SK-N-MC (cell line): ENCODE data around the gene TDRKH.
"Not testable (repeated sequence)": the region's sequence is repeated elsewhere in the genome, so short reads cannot be mapped to it uniquely, and the experiment has no call there.

Source experiments
- DNase-seq: peaks from one replicate; pipeline ENCODE4 v3.0.0-alpha.2; 2011; ENCODE audit warnings: low read depth, low spot score
- H3K27ac ChIP-seq: fragments of 200-600 bp; sonication (generic); 2 replicates; pipeline ENCODE4 v1.5.1; 2016; ENCODE audit warnings: mixed run types
- H3K36me3 ChIP-seq: fragments of 200-600 bp; sonication (generic); 2 replicates; pipeline ENCODE4 v1.6.1; 2017; ENCODE audit warnings: antibody characterized with exemption, low read length, mixed read lengths; ENCODE audit not compliant: insufficient read depth
- H3K4me3 ChIP-seq: fragments of 200-600 bp; sonication (generic); 2 replicates; pipeline ENCODE4 v1.5.1; 2016
- H3K9ac ChIP-seq: fragments of 200-600 bp; sonication (generic); 2 replicates; pipeline ENCODE4 v1.8.0; 2017; ENCODE audit warnings: mixed run types, mixed read lengths; ENCODE audit not compliant: insufficient read length
- H3K9me3 ChIP-seq: fragments of 200-600 bp; sonication (generic); 2 replicates; pipeline ENCODE4 v1.6.1; 2017; ENCODE audit warnings: low read depth, mild to moderate bottlenecking, antibody characterized with exemption, low read length, moderate library complexity, mixed read lengths
- EZH2 ChIP-seq: fragments of 200-600 bp; sonication (generic); IDR thresholded peaks from one replicate; pipeline ENCODE4 v1.6.1; 2017; ENCODE audit warnings: antibody characterized with exemption
- FOXP2 ChIP-seq: optimal IDR thresholded peaks from 2 replicates; pipeline ENCODE3; 2011; ENCODE audit warnings: mild to moderate bottlenecking, moderate library complexity; ENCODE audit not compliant: insufficient read depth; ENCODE audit errors: extremely low read length, control extremely low read depth
- POLR2AphosphoS5 ChIP-seq: IDR thresholded peaks from 2 replicates; pipeline ENCODE4 v1.6.1; 2012; ENCODE audit warnings: mild to moderate bottlenecking, low read depth, low read length, borderline replicate concordance

Gene TDRKH

GRCh38 chr1:151782741-151783140 lies 7.6 kb downstream of the TDRKH start:
- Histone ChIP-seq H3K36me3 (no peaks in the 10 kb centered on the region), H3K9me3 (no peaks in the 10 kb centered on the region), H3K27ac (no peak overlapping the region), H3K9ac (no peak overlapping the region), H3K4me3 (no peak overlapping the region)
- no peak for TF ChIP-seq POLR2AphosphoS5
- TF ChIP-seq FOXP2, result no peak
- no peak for TF ChIP-seq EZH2
- no peak for DNase-seq

- H3K36me3 ChIP-seq, DNase-seq, H3K27ac ChIP-seq, H3K9ac ChIP-seq, H3K4me3 ChIP-seq, H3K9me3 ChIP-seq: not testable (repeated sequence)
These were observed 8.3 kb downstream of the TDRKH start for GRCh38 chr1:151782026-151782425.

- H3K36me3 ChIP-seq, H3K27ac ChIP-seq, DNase-seq, H3K4me3 ChIP-seq, H3K9me3 ChIP-seq, H3K9ac ChIP-seq: not testable (repeated sequence)
These were observed 9.6 kb downstream of the TDRKH start for GRCh38 chr1:151780736-151781135.

DNA sequence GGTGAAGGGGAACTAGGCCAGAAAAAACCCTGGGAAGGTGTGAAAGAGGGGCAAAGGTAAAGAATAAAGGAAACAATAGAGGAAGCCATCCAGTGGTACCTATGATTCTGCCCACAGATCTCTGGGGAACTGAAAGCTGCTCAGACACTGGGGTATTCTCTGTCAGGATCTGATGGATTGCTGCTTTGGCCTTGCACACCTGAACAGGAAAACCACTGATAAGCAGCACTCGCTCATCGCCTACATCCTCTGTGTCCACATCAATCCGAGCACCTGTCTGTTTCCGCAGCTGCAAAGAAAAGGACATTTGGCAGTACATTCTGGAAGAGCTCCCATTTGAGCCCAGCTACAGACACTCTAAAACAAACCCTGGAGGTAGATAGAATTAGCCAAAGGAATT lies 10.4 kb downstream of the TDRKH start:
- no peak overlapping the region for H3K9ac ChIP-seq
- H3K4me3 ChIP-seq, result no peak overlapping the region
- no peaks in the 10 kb centered on the region for H3K36me3 ChIP-seq
- no peaks in the 10 kb centered on the region for H3K9me3 ChIP-seq
- DNase-seq, result no peak
- TF ChIP-seq FOXP2 (no peak), POLR2AphosphoS5 (no peak), EZH2 (no peak)
- H3K27ac ChIP-seq, result no peak overlapping the region

DNA sequence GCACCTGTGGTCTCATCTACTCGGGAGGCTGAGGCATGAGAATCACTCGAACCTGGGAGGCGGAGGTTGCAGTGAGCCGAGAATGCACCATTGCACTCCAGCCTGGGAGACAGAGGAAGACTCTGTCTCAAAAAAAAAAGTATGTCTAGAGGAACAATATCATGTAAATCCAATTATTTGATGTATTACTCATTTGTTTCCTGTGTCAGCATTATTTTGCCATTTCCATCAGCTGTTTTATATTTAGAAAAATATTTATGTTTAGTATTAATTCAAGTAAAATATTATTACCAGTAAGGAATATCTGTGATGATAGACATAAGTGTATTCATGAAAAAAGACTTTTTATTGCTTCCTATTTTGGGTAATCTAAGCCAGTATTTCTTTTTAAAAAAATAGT lies 13.0 kb downstream of the TDRKH start:
- H3K9ac ChIP-seq, result no peak overlapping the region
- DNase-seq, result no peak
- no peak overlapping the region for H3K27ac ChIP-seq
- no peak overlapping the region for H3K4me3 ChIP-seq
- H3K9me3 ChIP-seq, result no peaks in the 10 kb centered on the region
- TF ChIP-seq POLR2AphosphoS5, result no peak
- TF ChIP-seq EZH2, result no peak
- no peak for TF ChIP-seq FOXP2
- no peaks in the 10 kb centered on the region for H3K36me3 ChIP-seq

GRCh38 chr1:151776665-151777062 lies 13.6 kb downstream of the TDRKH start:
- TF ChIP-seq POLR2AphosphoS5 (no peak), FOXP2 (no peak), EZH2 (no peak)
- Histone ChIP-seq H3K36me3 (no peaks in the 10 kb centered on the region), H3K4me3 (no peak overlapping the region), H3K9me3 (no peaks in the 10 kb centered on the region), H3K27ac (no peak overlapping the region), H3K9ac (no peak overlapping the region)
- DNase-seq, result no peak

DNA sequence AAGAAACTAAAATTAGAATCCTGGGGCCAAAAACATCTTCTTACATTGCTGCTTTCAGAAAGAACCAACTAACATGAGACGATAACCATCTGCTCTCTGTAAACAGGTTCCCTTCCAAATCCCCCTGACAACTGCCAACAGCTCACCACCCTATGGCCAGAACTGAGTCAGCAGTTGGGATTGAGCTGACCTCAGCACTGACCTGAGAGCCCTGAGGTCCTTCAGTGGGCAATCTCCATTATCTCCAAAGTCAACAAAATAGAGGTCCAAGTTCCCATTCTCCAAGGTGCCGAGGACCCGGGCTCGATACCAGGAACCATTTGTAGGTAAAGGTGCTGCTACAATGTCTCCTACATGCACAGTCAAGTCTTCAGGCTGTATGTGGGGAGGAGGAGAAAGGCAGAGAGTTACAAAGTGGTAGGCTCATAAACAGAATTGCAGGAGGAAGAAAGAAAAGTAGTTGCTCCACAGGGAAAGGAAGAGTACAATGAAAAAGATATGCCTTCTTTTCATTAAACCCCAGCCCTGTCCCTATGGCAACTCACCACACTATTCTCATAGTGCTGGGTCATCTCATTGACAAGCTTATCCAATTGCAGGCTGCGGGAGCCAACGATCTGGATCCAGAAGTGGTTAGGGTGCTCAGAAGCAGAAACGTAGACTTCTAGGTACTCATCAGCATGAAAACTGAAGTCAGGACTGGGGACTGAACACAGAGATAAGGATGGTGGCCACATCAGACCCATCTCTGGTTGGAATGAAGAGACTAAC lies 14.2 kb downstream of the TDRKH start:
- H3K36me3 ChIP-seq, result no peaks in the 10 kb centered on the region
- H3K4me3 ChIP-seq, result no peak overlapping the region
- H3K9me3 ChIP-seq, result no peaks in the 10 kb centered on the region
- no peak for DNase-seq
- no peak for TF ChIP-seq FOXP2
- no peak for TF ChIP-seq EZH2
- no peak for TF ChIP-seq POLR2AphosphoS5
- no peak overlapping the region for H3K9ac ChIP-seq
- no peak overlapping the region for H3K27ac ChIP-seq

- TF ChIP-seq EZH2 (no peak), FOXP2 (no peak), POLR2AphosphoS5 (no peak)
- H3K9ac ChIP-seq, result no peak overlapping the region
- no peak overlapping the region for H3K27ac ChIP-seq
- H3K9me3 ChIP-seq, result no peaks in the 10 kb centered on the region
- H3K4me3 ChIP-seq, result no peak overlapping the region
- DNase-seq, result no peak
- no peaks in the 10 kb centered on the region for H3K36me3 ChIP-seq
These were observed 15.9 kb downstream of the TDRKH start for GRCh38 chr1:151774256-151774922.

DNA sequence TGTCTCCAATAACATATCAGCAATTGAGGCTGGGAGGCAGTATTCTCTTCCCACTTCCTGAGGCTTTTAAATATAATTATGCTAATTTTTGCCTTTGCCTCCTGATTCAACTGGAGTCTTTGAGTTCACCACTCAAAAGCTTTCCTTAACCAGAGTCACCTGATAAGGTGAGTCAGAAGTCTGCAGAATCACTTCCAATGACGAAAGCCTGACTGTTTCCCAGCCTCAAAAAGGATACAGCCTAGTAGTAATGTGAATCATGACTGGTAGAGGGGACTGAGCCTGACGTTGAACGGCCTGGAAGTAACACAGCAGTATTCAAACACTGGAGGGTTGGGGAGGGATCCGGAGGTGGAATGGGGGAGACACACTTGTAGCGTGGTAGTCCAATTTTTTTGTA lies 16.6 kb downstream of the TDRKH start:
- DNase-seq, result no peak
- Histone ChIP-seq H3K27ac (no peak overlapping the region), H3K9me3 (no peaks in the 10 kb centered on the region), H3K36me3 (no peaks in the 10 kb centered on the region), H3K9ac (no peak overlapping the region), H3K4me3 (no peak overlapping the region)
- no peak for TF ChIP-seq POLR2AphosphoS5
- TF ChIP-seq FOXP2, result no peak
- no peak for TF ChIP-seq EZH2

GRCh38 chr1:151769270-151769669 lies 21.0 kb downstream of the TDRKH start:
- H3K9me3 ChIP-seq, H3K4me3 ChIP-seq, H3K27ac ChIP-seq, H3K9ac ChIP-seq, H3K36me3 ChIP-seq, DNase-seq: not testable (repeated sequence)

GRCh38 chr1:151768351-151769066 lies 21.8 kb downstream of the TDRKH start:
- not testable (repeated sequence) for H3K4me3 ChIP-seq, H3K9ac ChIP-seq, DNase-seq, H3K9me3 ChIP-seq, H3K27ac ChIP-seq, H3K36me3 ChIP-seq
